GM23338 (cell line): ENCODE data around the gene FARS2. TPM values are rescaled to one million over a fixed set of nuclear protein-coding genes. Genes with fewer than 3 reads are reported as not detected.

Experiments used
- ATAC-seq: fragments of 200-7000 bp; cut with Tn5 transposase; 3 replicates; pipeline ENCODE4 v1.9.1; 2020
- DNase-seq: peaks from one replicate; pipeline ENCODE4 v3.0.0-alpha.2; 2015; ENCODE audit warnings: low spot score
- H2AFZ ChIP-seq: fragments of 200-600 bp; sonication (generic); 2 replicates; pipeline ENCODE4 v1.8.0; 2016; ENCODE audit warnings: antibody characterized with exemption, mild to moderate bottlenecking, moderate library complexity
- H3F3A ChIP-seq: fragments of 200-600 bp; sonication (generic); replicated peaks from 2 replicates; pipeline ENCODE4 v1.8.0; 2017; ENCODE audit warnings: antibody characterized with exemption, mixed run types, low read depth
- H3K27ac ChIP-seq: fragments of 200-600 bp; sonication (generic); 2 replicates; pipeline ENCODE4 v1.6.1; 2016; ENCODE audit warnings: low read depth
- H3K27me3 ChIP-seq: fragments of 200-600 bp; sonication (generic); 2 replicates; pipeline ENCODE4 v1.8.0; 2016; ENCODE audit warnings: mild to moderate bottlenecking, mixed run types, moderate library complexity; ENCODE audit not compliant: insufficient read depth
- H3K36me3 ChIP-seq: fragments of 200-600 bp; sonication (generic); 2 replicates; pipeline ENCODE4 v1.8.0; 2016; ENCODE audit warnings: mild to moderate bottlenecking; ENCODE audit not compliant: insufficient read depth
- H3K4me1 ChIP-seq: fragments of 200-600 bp; sonication (generic); 2 replicates; pipeline ENCODE4 v1.8.0; 2016; ENCODE audit warnings: mild to moderate bottlenecking, moderate library complexity; ENCODE audit not compliant: insufficient read depth
- H3K4me2 ChIP-seq: fragments of 200-600 bp; sonication (generic); 2 replicates; pipeline ENCODE4 v1.7.1; 2017; ENCODE audit warnings: mixed run types
- H3K4me3 ChIP-seq: fragments of 200-600 bp; sonication (generic); 2 replicates; pipeline ENCODE4 v1.6.1; 2016; ENCODE audit warnings: mixed run types
- H3K79me2 ChIP-seq: fragments of 200-600 bp; sonication (generic); replicated peaks from 2 replicates; pipeline ENCODE4 v1.8.0; 2017; ENCODE audit warnings: mild to moderate bottlenecking; ENCODE audit not compliant: insufficient read depth
- H3K9me2 ChIP-seq: fragments of 200-600 bp; sonication (generic); 2 replicates; pipeline ENCODE4 v1.8.0; 2017; ENCODE audit not compliant: insufficient read depth
- H4K20me1 ChIP-seq: fragments of 200-600 bp; sonication (generic); replicated peaks from 2 replicates; pipeline ENCODE4 v1.8.0; 2017; ENCODE audit warnings: mild to moderate bottlenecking; ENCODE audit not compliant: insufficient read depth
- H3K27ac Mint-ChIP-seq: 2 replicates; pipeline ENCODE4 v1.8.0; 2020; ENCODE audit warnings: inconsistent platforms, mild to moderate bottlenecking, moderate library complexity, mixed read lengths
- H3K27me3 Mint-ChIP-seq: 3 replicates; pipeline ENCODE4 v1.8.0; 2022; ENCODE audit warnings: low read depth, mild to moderate bottlenecking, moderate library complexity, mixed read lengths, inconsistent platforms; ENCODE audit not compliant: insufficient read depth, poor library complexity
- H3K36me3 Mint-ChIP-seq: 3 replicates; pipeline ENCODE4 v1.8.0; 2021; ENCODE audit warnings: low read depth, mild to moderate bottlenecking, inconsistent platforms, moderate library complexity, mixed read lengths
- H3K4me1 Mint-ChIP-seq: 3 replicates; pipeline ENCODE4 v1.8.0; 2020; ENCODE audit warnings: mild to moderate bottlenecking, inconsistent platforms, mixed read lengths
- H3K4me3 Mint-ChIP-seq: 3 replicates; pipeline ENCODE4 v1.8.0; 2021; ENCODE audit warnings: moderate library complexity, mild to moderate bottlenecking, inconsistent platforms, mixed read lengths
- H3K9me3 Mint-ChIP-seq: 3 replicates; pipeline ENCODE4 v1.8.0; 2020; ENCODE audit warnings: moderate library complexity, mild to moderate bottlenecking, inconsistent platforms, mixed read lengths
- CTCF ChIP-seq, 2 experiments: fragments of 200-600 bp in 1 of 2; sonication (generic) in 1 of 2; conservative IDR thresholded peaks; 2 replicates each; pipeline versions ENCODE4 v1.5.1 to v1.6.1; 2016 to 2017; ENCODE audit warnings: antibody characterized with exemption in 2 of 2, low read depth in 2 of 2, mild to moderate bottlenecking in 2 of 2, moderate library complexity in 1 of 2
- ETS1 ChIP-seq: IDR thresholded peaks from 2 replicates; pipeline ENCODE4 v1.6.1; 2016; ENCODE audit warnings: antibody characterized with exemption
- EZH2 ChIP-seq: fragments of 200-600 bp; sonication (generic); IDR thresholded peaks from one replicate; pipeline ENCODE4 v1.8.0; 2017; ENCODE audit warnings: antibody characterized with exemption, mild to moderate bottlenecking, low read depth; ENCODE audit not compliant: unreplicated experiment
- NANOG ChIP-seq: IDR thresholded peaks from 2 replicates; pipeline ENCODE4 v1.6.1; 2016; ENCODE audit warnings: antibody characterized with exemption, borderline replicate concordance
- POLR2AphosphoS5 ChIP-seq: IDR thresholded peaks from 2 replicates; pipeline ENCODE4 v1.6.1; 2016; ENCODE audit warnings: antibody characterized with exemption, low read depth
- REST ChIP-seq: IDR thresholded peaks from one replicate; pipeline ENCODE4 v1.6.1; 2018; ENCODE audit warnings: antibody characterized with exemption; ENCODE audit not compliant: unreplicated experiment
- ZNF462 ChIP-seq: fragments of 250-450 bp; sonication (Bioruptor Pico); IDR thresholded peaks from 2 replicates; pipeline ENCODE4 v1.5.0; 2020; ENCODE audit warnings: mild to moderate bottlenecking, moderate library complexity
- polyA plus RNA-seq: library from polyadenylated mRNA; unstranded; fragments of >200 nt; fragmentation: Nextera tagmentation; extraction: Ambion mirVana; gene quantifications from 2 replicates; pipeline ENCODE4 v1.2.1, GENCODE V29; 2016
- total RNA-seq: library from RNA; depleted of rRNA; stranded (reverse); fragments of >200 nt; shearing (Covaris generic); gene quantifications from 2 replicates; pipeline ENCODE4 v1.2.3, GENCODE V29; 2014

Gene FARS2
- total and polyA plus RNA-seq, 2 experiments from 2014 or later = 7.6 to 19.0 TPM

GRCh38 chr6:5764401-5764955 is 503.2 kb downstream of the FARS2 start (continued):
- no peak for TF ChIP-seq REST
- TF ChIP-seq POLR2AphosphoS5 = no peak

GRCh38 chr6:5765141-5765760 is 503.9 kb downstream of the FARS2 start:
- H4K20me1 ChIP-seq = no peaks in the 10 kb centered on the region
- H3K27me3 ChIP-seq = no peaks in the 10 kb centered on the region
- no peak overlapping the region for H3K4me2 ChIP-seq
- no peaks in the 10 kb centered on the region for H3K4me1 ChIP-seq
- peak; percentile 33 for ATAC-seq
- no peak overlapping the region for H3K4me3 ChIP-seq
- H2AFZ ChIP-seq = no peak overlapping the region
- Mint-ChIP-seq H3K9me3 (peaks cover 29% of the 10 kb centered on the region), H3K4me1 (peaks cover 4% of the 10 kb centered on the region; the same call in 2 of the 3 replicates), H3K27me3 (peaks cover 10% of the 10 kb centered on the region), H3K4me3 (no peak overlapping the region), H3K36me3 (peaks cover 28% of the 10 kb centered on the region), H3K27ac (no peak overlapping the region)
- no peak overlapping the region for H3K27ac ChIP-seq
- no peaks in the 10 kb centered on the region for H3F3A ChIP-seq
- DNase-seq = no peak
- no peaks in the 10 kb centered on the region for H3K9me2 ChIP-seq
- H3K36me3 ChIP-seq = no peaks in the 10 kb centered on the region; the same call in 1 of the 2 replicates
- no peaks in the 10 kb centered on the region for H3K79me2 ChIP-seq
- TF ChIP-seq CTCF (conservative IDR thresholded peaks at IDR 0.05; ENCODE audit: low read depth in 2 of 2) (no peak), ZNF462 (no peak), NANOG (no peak), ETS1 (no peak), EZH2 (no peak)
